A673 (cell line): Measurements from ENCODE around the gene HRH1.

ENCODE experiments used
- EZH2 ChIP-seq: fragments of 200-600 bp; sonication (generic); IDR thresholded peaks from 2 replicates; pipeline ENCODE4 v1.6.1; 2017; ENCODE audit warnings: borderline replicate concordance, low read depth, mild to moderate bottlenecking, mixed read lengths, antibody characterized with exemption, low read length; ENCODE audit not compliant: poor library complexity, severe bottlenecking
- TF ChIP-seq, protein P1 (sequence below): fragments of 300-800, 200-600 bp; sonication (generic); conservative IDR thresholded peaks from 2 replicates; pipeline ENCODE4 v1.5.1; 2017; ENCODE audit warnings: low read depth, mild to moderate bottlenecking, antibody characterized with exemption, low read length, moderate library complexity, mixed read lengths

DNA sequence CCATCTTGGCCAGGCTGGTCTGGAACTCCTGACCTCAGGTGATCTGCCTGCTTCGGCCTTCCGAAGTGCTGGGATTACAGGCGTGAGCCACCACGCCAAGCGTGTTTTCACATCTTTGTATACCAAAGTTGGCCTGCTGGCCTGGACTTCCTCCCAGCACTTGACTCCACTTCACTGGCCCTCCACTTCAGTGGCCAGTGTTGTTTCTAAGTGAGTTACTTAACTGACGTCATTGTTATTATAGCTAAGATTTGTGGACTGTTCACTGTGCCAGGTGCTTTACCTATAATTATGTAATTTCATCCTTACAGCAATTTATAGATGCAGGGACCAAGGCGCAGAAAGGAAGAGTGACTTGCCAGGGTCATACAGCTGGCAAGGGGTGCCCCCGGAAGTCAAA, 52.0 kb downstream of the HRH1 start:
- TF ChIP-seq, protein P1, sequence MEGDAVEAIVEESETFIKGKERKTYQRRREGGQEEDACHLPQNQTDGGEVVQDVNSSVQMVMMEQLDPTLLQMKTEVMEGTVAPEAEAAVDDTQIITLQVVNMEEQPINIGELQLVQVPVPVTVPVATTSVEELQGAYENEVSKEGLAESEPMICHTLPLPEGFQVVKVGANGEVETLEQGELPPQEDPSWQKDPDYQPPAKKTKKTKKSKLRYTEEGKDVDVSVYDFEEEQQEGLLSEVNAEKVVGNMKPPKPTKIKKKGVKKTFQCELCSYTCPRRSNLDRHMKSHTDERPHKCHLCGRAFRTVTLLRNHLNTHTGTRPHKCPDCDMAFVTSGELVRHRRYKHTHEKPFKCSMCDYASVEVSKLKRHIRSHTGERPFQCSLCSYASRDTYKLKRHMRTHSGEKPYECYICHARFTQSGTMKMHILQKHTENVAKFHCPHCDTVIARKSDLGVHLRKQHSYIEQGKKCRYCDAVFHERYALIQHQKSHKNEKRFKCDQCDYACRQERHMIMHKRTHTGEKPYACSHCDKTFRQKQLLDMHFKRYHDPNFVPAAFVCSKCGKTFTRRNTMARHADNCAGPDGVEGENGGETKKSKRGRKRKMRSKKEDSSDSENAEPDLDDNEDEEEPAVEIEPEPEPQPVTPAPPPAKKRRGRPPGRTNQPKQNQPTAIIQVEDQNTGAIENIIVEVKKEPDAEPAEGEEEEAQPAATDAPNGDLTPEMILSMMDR: no peak
- TF ChIP-seq EZH2: no peak
